CD1c-positive myeloid dendritic cell (primary cell): ENCODE data around the gene TCAP.
"Not testable (repeated sequence)": the region's sequence is repeated elsewhere in the genome, so short reads cannot be mapped to it uniquely, and the experiment has no call there.

Experiments used
- DNase-seq: peaks from one replicate; pipeline ENCODE4 v3.0.0-alpha.2; 2016; ENCODE audit errors: extremely low spot score

TCAP gene

DNA sequence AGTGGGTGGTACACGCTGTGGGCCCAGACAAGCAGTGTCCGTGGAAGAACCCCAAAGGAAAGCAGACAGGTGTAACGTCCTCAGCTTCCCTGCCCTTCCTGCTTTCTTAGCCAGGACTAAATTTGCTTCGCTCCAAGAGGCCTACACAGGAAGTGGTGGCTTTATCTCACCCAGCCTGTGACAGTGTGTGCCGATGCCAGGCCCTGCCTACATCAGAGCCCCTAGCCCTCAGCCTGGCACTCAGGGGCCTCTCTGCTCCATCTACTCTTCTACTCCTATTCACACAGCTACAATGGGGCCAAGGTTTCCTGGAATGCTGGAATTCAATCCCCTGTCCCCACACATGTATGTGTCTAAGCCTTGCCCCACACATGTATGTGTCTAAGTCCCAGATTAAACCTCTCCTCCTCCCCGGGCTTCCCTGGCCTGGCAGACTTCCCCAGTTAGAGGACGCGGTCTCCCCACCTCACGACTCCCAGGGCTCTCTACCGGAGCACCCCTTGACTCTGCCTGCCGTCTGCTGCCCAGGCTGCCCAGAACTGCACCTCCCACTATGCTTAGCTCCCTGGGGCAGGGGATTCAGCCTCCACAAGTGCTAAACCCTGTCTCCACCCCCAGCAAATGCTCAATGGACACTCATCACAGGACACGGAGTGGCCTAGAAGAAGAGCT is 14.5 kb downstream of the TCAP start:
- no peak for DNase-seq

DNA sequence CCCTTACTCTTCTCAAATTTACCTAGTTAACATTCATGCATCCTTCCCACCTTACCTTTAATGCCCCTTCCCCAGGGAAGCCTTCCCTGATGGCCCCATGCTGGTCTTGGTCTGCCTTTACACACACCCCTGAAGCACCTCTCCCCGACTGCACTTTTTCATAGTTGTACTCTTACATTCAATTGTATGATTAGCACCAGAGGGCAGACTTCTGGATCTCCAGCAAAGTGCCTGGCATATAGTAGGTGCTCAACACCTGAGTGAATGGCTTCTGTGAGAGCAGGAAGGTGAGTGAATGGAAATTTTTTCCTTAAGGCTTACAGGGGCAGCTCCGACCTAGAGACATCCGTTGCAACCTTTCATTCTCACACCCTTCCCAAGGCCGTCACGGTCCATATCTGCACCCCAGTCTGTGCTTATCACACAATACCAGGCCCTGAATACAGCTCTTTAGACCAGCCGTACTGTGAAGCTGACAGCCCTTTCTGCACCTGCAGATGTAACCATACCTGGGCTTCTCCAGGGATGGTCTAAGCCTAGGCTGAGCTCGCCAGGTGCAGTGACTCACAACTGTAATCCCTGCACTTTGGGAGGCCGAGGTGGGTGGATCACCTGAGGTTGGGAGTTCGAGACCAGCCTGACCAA is 18.3 kb downstream of the TCAP start:
- DNase-seq, result no peak

DNA sequence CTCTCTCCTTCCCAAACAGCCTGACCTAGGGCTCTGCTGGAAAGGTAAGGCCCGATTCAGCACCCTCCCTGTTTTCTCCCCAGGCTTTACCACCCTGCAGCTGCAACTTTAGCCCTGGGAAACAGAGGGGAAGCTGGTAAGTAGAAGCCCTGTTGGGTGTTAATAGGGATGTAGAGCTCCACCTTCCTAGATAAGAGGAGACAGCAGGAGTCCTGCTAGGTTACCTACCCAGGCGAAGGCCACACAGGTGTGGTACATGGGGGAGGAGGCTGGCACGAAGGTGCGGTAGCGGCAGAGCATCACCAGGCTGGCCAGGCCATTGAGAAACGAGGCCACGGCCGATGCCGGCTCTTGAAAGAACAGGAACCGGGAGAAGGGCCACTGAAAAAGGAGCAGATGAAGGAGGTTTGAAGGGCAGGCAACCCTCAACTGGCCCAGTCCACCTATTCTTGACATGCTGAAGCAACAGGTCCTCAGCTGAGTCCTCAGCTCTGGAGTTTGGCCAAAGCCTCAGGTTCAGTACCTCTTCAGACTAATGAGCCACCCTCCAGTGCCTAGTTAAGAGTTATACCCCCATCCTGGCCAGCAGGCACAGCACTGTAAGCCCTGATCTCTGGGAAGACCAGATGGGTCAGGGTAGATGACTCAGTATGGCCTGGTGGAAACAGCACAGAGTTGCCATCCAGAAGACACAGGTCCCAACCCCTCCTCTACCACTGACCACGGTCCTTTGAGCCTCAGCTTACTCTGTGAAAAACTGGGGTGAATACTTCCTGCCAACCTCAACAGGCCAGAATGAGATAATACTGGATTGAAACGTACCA is 19.4 kb downstream of the TCAP start:
- DNase-seq, result no peak

DNA sequence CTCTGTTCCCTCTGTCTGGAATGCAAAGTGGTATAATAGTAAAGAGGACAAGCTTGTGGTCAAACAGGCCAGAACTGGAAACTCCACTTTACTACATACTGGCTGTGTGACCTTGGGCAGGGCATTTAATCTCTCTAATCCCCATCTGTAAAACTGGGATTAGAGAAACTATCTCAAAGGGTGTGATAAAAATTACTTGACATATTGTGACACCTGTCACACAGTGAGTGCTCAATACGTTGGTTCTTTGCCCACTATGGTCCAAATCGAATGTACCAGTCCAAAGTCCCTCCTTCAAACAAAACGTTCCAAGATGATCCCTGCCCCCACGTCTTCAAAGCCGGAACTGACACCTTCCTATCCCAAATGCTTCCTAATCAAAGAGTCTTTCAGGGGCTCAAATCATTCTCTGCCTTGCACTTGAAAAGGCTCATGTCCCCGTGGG is 22.0 kb downstream of the TCAP start:
- DNase-seq, result no peak

DNA sequence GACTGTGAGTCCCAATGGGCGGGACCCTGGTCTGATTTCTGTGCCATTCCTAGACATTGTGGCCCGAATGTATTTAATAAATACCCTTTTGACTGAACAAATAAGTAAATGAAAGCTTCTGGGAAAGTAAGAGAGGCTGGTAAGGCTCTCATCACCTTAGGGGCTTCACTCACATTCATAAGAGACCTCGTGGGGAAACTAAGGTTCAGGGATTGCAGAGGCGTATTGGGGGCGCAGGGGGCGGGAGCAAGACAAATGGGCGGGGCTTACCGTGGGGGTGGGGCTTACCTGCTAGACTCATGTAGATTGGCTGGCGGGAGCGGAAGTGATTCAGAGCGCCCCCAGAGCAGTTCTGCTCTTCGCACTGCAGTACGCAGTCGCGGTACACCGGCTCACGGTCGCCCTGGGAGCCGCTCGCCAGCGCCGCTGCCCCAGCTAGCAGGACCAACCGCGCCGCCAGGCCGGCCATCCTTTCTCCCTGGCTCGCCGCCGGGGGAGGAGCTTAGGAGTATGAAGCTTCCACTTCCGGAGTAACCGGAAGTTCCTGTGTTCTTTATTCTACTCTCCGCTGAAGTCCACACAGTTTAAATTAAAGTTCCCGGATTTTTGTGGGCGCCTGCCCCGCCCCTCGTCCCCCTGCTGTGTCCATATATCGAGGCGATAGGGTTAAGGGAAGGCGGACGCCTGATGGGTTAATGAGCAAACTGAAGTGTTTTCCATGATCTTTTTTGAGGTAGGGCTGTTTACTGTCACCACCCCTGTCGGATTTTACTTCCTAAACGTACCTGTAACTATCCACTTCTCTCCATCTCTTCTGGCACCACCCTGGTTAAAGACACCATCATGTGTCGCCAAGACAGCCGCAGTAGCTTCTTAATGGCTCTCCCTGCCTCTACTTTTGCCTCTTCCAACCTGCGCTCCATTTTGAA is 22.7 kb downstream of the TCAP start, which contains the start of gene PGAP3:
PGAP3 (minus strand) TSS at position 512 of the 929 bp plus-strand sequence; CDS start at position 469, 43 bp downstream.
- DNase-seq, result peak; percentile 83

DNA sequence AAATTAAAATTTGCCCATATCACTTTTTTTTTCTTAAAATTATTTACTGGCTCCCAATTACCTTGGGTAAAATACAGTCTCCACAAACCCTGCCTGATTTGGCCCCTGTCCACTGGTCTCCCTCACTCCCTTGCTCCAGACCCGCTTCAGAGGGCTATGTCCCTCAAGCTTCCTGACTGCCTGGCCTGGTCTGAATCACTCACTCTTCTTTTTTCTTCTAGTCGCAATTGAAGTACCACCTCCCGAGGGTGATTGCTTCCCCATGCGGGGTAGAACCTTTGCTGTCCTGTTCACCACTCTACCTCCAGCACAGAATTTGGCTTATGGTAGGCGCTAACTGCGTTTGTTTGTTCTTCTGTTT is 23.3 kb downstream of the TCAP start:
- no peak for DNase-seq

DNA sequence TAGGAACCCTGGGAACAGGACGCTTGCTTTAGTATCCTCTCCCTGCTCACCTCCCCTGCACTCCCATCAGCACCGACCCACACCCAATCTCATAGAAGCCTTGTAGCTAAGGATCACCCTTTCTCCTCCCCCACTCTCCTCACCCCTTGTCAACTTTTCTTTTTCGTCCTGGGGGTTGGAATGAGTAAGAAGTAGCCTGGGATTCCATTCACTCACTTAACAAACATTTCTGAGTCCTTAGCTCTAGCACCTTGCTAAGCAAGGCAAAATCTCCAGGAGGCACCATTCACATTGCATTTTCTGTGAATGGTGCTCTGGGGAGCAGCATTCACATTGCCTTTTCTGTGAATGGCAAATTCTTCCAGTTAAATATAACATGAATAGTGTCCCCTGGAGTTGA is 23.8 kb downstream of the TCAP start:
- DNase-seq, result no peak

DNA sequence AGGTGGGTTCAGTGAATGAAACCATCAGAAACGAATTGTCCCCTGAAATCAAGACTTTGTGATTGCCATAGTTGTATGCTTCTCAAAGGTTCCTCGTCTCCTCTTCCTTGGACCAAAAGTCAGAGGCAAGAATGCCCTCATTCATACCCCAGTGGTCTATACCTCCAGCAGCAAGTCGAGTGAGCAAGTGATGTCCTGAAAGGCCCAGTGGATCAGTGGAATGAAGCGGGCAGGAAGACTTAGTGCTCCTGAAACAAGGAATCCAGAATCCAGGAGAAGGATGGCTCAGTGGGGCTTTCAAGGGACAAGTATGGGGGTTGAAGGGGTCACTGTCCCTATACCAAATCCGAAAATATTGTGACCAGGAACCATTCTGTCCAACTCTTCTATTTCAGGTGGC is 29.4 kb downstream of the TCAP start:
- no peak for DNase-seq

DNA sequence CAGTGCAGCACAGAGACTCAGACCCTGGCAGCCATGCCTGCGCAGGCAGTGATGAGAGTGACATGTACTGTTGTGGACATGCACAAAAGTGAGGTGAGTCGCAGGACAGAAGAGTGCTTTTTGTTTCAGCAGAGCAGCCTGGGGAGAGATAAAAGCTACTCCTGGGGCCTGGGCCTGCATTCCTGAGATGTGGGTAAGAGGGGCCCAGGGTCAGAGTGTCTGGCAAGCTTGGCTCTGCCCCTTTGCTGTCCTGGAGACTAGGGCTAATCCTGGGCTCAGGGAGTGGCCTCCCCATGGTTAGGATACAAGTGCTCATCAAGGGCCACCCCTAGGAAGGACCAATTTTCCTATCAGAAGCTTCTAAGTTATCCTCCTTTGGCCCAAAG is 29.9 kb downstream of the TCAP start:
- DNase-seq, result no peak

DNA sequence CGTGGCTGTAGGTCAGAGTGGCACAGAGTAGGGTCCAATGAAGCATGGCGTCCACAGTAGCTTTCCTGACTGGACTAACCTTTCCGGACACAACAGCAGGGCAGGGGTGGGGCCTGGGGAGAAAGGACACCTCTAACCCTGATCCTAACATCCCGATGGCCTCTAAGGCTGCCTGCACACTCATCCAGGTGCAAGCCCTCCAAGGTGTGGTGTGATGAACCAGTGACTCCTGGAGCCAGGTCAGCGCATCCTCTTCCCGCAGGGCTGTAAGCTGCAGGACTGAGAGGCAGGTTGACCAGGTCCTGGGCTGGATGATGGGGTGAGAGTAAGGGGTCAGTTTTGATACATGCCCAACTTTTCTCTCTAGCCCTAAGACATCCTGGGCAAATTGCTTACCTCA is 31.6 kb downstream of the TCAP start:
- no peak for DNase-seq

DNA sequence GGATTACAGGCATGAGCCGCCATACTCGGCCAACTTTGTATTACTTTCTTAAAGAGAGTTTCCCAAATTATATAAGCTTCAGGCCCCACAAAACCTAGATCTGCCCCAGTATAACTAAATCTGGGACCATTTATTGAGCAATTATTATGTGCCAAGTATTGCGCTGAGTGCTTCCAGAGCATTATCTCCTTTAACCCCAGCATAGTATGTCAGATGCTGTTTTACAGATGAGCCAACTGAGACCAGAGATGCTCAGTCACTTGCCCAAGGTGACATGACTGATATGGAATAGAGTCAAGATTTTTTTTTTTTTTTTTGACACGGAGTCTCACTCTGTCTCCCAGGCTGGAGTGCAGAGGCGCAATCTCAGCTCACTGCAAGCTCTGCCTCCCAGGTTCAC is 32.8 kb downstream of the TCAP start:
- DNase-seq, result no peak

DNA sequence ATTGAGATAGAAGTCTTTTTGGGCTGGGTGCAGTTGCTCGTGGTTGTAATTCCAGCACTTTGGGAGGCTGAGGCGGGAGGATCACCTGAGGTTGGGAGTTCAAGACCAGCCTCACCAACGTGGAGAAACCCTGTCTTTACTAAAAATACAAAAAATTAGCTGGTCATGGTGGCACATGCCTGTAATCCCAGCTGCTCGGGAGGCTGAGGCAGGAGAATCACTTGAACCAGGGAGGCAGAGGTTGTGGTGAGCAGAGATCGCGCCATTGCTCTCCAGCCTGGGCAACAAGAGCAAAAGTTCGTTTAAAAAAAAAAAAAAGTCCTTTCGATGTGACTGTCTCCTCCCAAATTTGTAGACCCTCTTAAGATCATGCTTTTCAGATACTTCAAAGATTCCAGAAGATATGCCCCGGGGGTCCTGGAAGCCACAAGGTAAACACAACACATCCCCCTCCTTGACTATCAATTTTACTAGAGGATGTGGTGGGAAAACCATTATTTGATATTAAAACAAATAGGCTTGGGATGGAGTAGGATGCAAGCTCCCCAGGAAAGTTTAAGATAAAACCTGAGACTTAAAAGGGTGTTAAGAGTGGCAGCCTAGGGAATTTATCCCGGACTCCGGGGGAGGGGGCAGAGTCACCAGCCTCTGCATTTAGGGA is 34.1 kb downstream of the TCAP start:
- DNase-seq, result not testable (repeated sequence)

DNA sequence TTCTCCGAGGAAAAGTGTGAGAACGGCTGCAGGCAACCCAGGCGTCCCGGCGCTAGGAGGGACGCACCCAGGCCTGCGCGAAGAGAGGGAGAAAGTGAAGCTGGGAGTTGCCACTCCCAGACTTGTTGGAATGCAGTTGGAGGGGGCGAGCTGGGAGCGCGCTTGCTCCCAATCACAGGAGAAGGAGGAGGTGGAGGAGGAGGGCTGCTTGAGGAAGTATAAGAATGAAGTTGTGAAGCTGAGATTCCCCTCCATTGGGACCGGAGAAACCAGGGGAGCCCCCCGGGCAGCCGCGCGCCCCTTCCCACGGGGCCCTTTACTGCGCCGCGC is 34.6 kb downstream of the TCAP start, which contains the start of gene ERBB2:
ERBB2 (plus strand) TSS at position 247 of the 330 bp plus-strand sequence. CDS start 175 bp downstream, outside the sequence.
- DNase-seq, result no peak

DNA sequence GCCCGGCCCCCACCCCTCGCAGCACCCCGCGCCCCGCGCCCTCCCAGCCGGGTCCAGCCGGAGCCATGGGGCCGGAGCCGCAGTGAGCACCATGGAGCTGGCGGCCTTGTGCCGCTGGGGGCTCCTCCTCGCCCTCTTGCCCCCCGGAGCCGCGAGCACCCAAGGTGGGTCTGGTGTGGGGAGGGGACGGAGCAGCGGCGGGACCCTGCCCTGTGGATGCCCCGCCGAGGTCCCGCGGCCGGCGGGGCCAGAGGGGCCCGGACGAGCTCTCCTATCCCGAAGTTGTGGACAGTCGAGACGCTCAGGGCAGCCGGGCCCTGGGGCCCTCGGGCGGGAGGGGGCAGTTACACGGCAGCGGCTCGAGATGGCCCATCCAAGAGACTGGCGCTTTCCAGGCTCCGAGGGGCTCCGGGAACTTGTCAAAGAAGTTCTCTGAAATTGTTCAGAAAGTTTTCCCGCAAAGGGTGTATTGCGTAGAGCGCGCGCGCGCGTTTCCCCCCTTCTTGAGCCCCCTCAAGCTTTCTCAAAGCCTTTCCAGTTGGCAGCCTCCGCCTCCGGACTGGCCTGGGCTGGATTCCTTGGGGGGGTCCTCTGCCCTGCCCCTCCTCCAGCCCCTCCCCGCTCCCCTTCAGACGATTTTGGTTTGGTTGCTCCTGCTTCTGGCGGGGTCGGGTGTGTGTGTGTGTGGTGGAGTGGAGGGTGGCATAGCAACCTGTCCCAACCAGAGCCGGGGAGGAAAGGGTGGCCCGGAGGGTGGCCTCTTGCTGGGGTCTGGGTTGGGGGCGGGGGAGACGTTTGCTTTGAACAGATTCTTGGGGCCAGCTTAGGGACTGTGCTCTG is 35.2 kb downstream of the TCAP start:
- DNase-seq, result no peak

DNA sequence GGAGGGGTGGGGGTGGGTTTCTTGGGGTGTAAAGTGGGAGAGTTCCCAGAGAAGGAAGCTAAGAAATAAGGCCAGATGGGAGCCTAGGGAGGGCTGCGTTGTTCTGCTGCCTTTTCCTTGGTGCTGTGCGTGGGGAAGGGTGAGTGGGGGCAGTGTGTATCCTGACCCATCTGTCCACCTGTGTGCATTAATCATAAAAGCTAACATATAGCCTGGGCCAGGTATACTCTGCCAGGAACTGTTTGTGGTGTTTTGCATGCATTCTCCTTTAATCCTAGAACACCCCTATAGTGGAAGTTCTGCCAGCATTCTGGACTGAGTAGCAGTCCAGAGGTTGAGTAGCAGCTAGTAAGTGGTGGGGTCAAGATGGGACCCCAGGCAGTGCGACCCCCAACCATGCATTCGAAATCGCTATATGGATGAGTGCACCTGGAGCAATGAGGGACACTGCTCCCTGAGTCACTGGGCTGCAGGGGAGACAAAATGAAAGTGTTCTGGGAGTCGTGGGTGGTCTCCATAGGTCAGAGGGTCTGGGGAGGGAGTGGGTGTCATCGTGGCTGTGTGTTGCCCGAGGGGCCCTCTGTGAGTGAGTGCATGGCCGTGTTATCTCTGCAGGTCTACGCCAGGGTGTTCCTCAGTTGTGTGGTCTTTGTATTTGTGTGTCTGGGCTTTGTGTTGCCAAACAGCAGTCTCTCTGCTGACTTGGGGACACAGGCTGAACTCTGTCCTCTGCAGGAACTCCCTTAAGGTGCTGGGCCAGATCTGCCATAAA is 36.0 kb downstream of the TCAP start:
- DNase-seq, result no peak

DNA sequence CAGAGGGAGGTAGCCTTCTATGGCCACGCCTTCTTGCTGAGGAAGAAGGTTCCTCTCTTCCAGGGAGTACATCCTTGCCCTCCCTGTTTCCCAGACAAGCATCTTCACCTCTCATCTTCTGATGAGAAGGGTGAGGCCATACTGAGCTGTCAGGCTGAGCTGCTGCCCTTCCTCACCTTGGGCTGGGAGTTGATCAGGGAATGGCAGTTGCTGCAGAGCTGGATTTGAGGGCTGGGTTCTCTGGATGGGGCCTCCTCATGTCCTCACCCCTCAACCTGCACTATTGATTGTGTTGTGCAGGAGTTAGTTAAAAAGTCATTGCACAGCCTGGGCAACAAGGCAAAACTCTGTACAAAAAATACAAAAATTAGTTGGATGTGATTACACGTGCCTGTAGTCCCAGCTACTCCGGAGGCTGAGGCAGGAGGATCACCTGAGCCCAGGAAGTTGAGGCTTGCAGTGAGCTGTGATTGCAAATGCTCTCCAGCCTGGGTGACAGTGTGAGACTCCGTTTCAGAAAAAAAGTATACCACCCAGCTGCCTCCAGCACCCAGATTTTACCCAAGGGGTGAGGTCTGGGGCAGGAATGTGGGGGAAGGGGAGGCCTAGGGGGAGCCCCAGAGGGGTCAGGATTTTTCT is 36.8 kb downstream of the TCAP start:
- DNase-seq, result no peak

DNA sequence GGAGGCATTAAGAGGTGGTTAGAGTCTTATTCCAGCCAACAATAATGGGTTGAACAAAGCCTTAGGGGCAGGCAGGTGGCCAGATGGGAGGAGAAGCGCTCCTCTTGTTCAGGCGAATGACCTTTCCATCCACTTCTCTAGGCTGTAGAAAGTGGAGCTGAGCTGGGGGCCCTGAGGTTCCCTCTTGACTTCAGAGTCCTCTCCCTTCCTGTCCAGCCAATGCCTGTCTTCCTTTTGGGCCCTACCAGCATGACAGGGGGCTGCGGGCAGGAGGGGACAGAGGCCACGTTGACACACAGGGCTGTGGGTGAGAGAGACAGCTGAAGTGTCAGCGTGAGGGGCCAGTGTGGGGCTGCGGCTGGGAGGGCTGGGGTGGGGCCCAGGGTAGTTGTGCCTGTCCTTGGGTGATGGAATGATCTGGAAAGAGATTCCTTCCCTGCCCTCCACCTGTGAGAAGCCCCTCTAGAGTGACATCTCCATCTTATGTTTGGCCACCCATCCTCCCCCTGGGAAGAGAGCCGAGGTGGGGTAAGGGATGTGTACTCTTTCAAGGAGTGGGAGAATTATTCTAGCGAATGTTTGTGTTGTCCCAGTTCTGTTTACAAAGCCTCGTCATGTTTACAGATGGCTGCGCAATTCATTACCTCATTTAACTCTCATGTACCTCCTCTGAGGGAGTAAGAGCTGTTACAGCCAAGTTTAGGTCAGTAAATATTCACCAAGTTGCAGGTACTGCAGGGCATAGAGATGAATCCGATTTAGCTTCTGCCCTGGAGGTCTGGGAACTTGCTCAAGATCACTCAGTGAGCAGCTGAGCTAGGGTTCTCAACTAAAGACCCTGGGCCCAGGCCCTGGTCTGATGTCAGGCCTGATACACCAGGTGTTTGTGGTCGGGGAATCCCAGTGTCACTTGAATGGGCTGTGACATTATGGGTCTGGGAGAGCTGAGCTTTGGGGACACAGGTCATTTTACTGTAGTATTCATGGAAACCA is 38.0 kb downstream of the TCAP start:
- no peak for DNase-seq

DNA sequence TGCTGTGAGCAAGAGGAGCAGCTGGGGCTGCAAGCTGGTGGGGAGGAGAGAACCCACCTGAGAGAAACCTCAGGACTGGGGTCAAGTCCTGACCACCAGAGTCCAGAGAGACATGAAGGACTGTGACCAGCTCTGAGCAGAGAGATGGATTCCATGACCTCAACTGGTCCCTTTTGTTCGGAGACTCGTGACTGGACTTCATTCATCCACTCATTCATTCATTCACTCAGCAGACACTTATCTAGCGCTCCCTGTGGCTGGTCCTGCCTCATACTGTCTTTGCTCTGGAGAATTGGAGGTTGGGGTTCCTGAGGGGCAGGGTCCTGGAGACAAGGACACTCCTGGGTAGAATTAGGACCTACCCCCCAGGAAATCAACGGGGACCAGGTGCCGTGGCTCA is 38.8 kb downstream of the TCAP start:
- DNase-seq, result no peak
